Tibial nerve (tissue), 4 donors: ENCODE data around the gene UQCC5. TPM values are rescaled to one million over a fixed set of nuclear protein-coding genes. Genes with fewer than 3 reads are reported as not detected.

ENCODE experiments used
- DNase-seq, 2 donors: peaks; one replicate each; pipeline ENCODE4 v3.0.0-alpha.2; 2019; ENCODE audit warnings: low spot score in 2 of 2
- H3K27ac ChIP-seq, 4 donors: fragments of 200-600 bp; sonication (generic) in 3 of 4; one replicate each; pipeline ENCODE4 v1.5.1; 2017 to 2019; ENCODE audit warnings: mild to moderate bottlenecking in 1 of 4
- H3K27me3 ChIP-seq, 2 donors: fragments of 200-600 bp; sonication (generic) in 1 of 2; one replicate each; pipeline versions ENCODE4 v1.5.1 to v1.6.0; 2017 to 2019
- H3K36me3 ChIP-seq, 3 donors: fragments of 200-600 bp; sonication (generic); one replicate each; pipeline ENCODE4 v1.5.1; 2018 to 2019
- H3K4me1 ChIP-seq, 4 donors: fragments of 200-600 bp; sonication (generic) in 3 of 4; one replicate each; pipeline ENCODE4 v1.5.1; 2017 to 2019
- H3K4me3 ChIP-seq, 4 donors: fragments of 200-600 bp; sonication (generic) in 3 of 4; one replicate each; pipeline ENCODE4 v1.5.1; 2017 to 2019; ENCODE audit warnings: mild to moderate bottlenecking in 1 of 4, moderate library complexity in 1 of 4
- H3K9me3 ChIP-seq, 4 donors: fragments of 200-600 bp; sonication (generic) in 3 of 4; one replicate each; pipeline ENCODE4 v1.5.1; 2017 to 2019
- CTCF ChIP-seq, 5 experiments: fragments of 200-600 bp in 3 of 5; fragments of 450-650 bp in 2 of 5; sonication (generic) in 3 of 5; IDR thresholded peaks; one replicate each; pipeline ENCODE4 v1.5.1; 2016 to 2019; ENCODE audit warnings: antibody characterized with exemption in 5 of 5, mild to moderate bottlenecking in 3 of 5, moderate library complexity in 2 of 5
- EP300 ChIP-seq, 2 donors: sonication (generic); formaldehyde crosslinking; IDR thresholded peaks; one replicate each; pipeline ENCODE4 v1.6.1; 2017; ENCODE audit warnings: antibody characterized with exemption in 2 of 2, mild to moderate bottlenecking in 1 of 2
- POLR2A ChIP-seq, 2 donors: fragments of 450-650 bp; IDR thresholded peaks; one replicate each; pipeline ENCODE4 v1.6.1; 2017; ENCODE audit warnings: antibody characterized with exemption in 2 of 2, mild to moderate bottlenecking in 2 of 2, moderate library complexity in 2 of 2
- WGBS, 2 donors: methylation state at CpG; one replicate each; pipeline ENCODE4 v1.1.5; 2018; 5-methylcytosine and 5-hydroxymethylcytosine counted together
- total RNA-seq, 4 donors: library from RNA; depleted of rRNA; stranded (reverse); fragments of >200 nt; gene quantifications; one replicate each; pipeline ENCODE4 v1.1.0, GENCODE V29; 2016

Gene UQCC5
- total RNA-seq, 4 donors from 2014 or later, result 1.2 to 23.9 (median 9.5) TPM

- no peak overlapping the region for H3K4me3 ChIP-seq
- peaks cover 2 to 80% (median 4%) of the 10 kb centered on the region in 3 donors for H3K36me3 ChIP-seq
- 42 to 44% methylated on average over 9 of the region's 9 CpGs for WGBS, 2 donors
- no peak for TF ChIP-seq EP300 (IDR thresholded peaks at IDR 0.05)
- TF ChIP-seq POLR2A (IDR thresholded peaks at IDR 0.05), result no peak
- no peak for TF ChIP-seq CTCF (IDR thresholded peaks at IDR 0.05)
- no peak for DNase-seq
- peak overlapping the region in 2 of 4 donors; percentile 32 to 79 for H3K27ac ChIP-seq
- H3K4me1 ChIP-seq, result peaks cover 0 to 39% (median 18%) of the 10 kb centered on the region in 4 donors
- H3K27me3 ChIP-seq, result no peaks in the 10 kb centered on the region
- no peaks in the 10 kb centered on the region for H3K9me3 ChIP-seq
These were observed 20.9 kb downstream of the UQCC5 start for GRCh38 chr3:52557011-52557960.

GRCh38 chr3:52558436-52558835 lies 22.0 kb downstream of the UQCC5 start:
- Histone ChIP-seq H3K4me1 (peaks cover 0 to 39% (median 18%) of the 10 kb centered on the region in 4 donors), H3K27ac (peak overlapping the region in 1 of 4 donors; percentile 79), H3K36me3 (peaks cover 3 to 80% (median 8%) of the 10 kb centered on the region in 3 donors), H3K4me3 (no peak overlapping the region), H3K9me3 (no peaks in the 10 kb centered on the region), H3K27me3 (no peaks in the 10 kb centered on the region)
- TF ChIP-seq POLR2A (IDR thresholded peaks at IDR 0.05) (no peak), EP300 (IDR thresholded peaks at IDR 0.05) (no peak), CTCF (IDR thresholded peaks at IDR 0.05) (no peak)
- 94 to 99% methylated on average over 5 of the region's 5 CpGs for WGBS, 2 donors
- DNase-seq, result no peak

- WGBS, 2 donors, result 75 to 76% methylated on average over 4 of the region's 4 CpGs
- Histone ChIP-seq H3K4me1 (peaks cover 0 to 22% (median 10%) of the 10 kb centered on the region in 4 donors), H3K27me3 (no peaks in the 10 kb centered on the region), H3K27ac (no peak overlapping the region), H3K9me3 (no peaks in the 10 kb centered on the region), H3K36me3 (peaks cover 5 to 75% (median 14%) of the 10 kb centered on the region in 3 donors), H3K4me3 (no peak overlapping the region)
- TF ChIP-seq POLR2A (IDR thresholded peaks at IDR 0.05), result no peak
- no peak for TF ChIP-seq EP300 (IDR thresholded peaks at IDR 0.05)
- no peak for TF ChIP-seq CTCF (IDR thresholded peaks at IDR 0.05)
- DNase-seq, result no peak
These were observed 24.8 kb downstream of the UQCC5 start for GRCh38 chr3:52561028-52561747.

- Histone ChIP-seq H3K4me1 (no peaks in the 10 kb centered on the region), H3K9me3 (no peaks in the 10 kb centered on the region), H3K27ac (no peak overlapping the region), H3K27me3 (no peaks in the 10 kb centered on the region), H3K36me3 (peaks cover 3 to 67% (median 17%) of the 10 kb centered on the region in 3 donors), H3K4me3 (no peak overlapping the region)
- WGBS, 2 donors, result 85 to 100% methylated on average over 2 of the region's 2 CpGs
- TF ChIP-seq CTCF (IDR thresholded peaks at IDR 0.05), result no peak
- no peak for TF ChIP-seq POLR2A (IDR thresholded peaks at IDR 0.05)
- TF ChIP-seq EP300 (IDR thresholded peaks at IDR 0.05), result no peak
- DNase-seq, result no peak
These were observed 27.6 kb downstream of the UQCC5 start for GRCh38 chr3:52563984-52564383.
